Stomach (tissue), 9 donors: Measurements from ENCODE around the gene ZMYND12. TPM values are rescaled to one million over a fixed set of nuclear protein-coding genes. Genes with fewer than 3 reads are reported as not detected.

Source experiments
- DNase-seq, 2 donors: peaks; one replicate each; pipeline versions ENCODE4 v3.0.0 to v3.0.0-alpha.2; 2013 to 2019
- H3K27ac ChIP-seq, 5 donors: fragments of 200-600 bp in 4 of 5; sonication (generic) in 4 of 5; one replicate each; pipeline ENCODE4 v1.5.1; 2013 to 2019; ENCODE audit warnings: mild to moderate bottlenecking in 1 of 5, moderate library complexity in 1 of 5
- H3K27me3 ChIP-seq, 3 donors: fragments of 200-600 bp; sonication (generic); one replicate each; pipeline ENCODE4 v1.5.1; 2017 to 2019; ENCODE audit warnings: mixed run types in 1 of 3
- H3K36me3 ChIP-seq, 4 donors: fragments of 200-600 bp; sonication (generic); 1 replicate in 3 of 4; 2 replicates in 1 of 4; pipeline ENCODE4 v1.5.1; 2016 to 2019
- H3K4me1 ChIP-seq, 4 donors: fragments of 200-600 bp; sonication (generic); one replicate each; pipeline ENCODE4 v1.5.1; 2016 to 2019
- H3K4me3 ChIP-seq, 4 donors: fragments of 200-600 bp; sonication (generic) in 3 of 4; one replicate each; pipeline ENCODE4 v1.5.1; 2016 to 2019; ENCODE audit warnings: mild to moderate bottlenecking in 1 of 4
- H3K9me3 ChIP-seq, 4 donors: fragments of 200-600 bp; sonication (generic); one replicate each; pipeline ENCODE4 v1.5.1; 2016 to 2019
- CTCF ChIP-seq, 7 experiments: fragments of 450-650 bp in 4 of 7; fragments of 200-600 bp in 3 of 7; sonication (generic) in 3 of 7; IDR thresholded peaks; one replicate each; pipeline ENCODE4 v1.5.1; 2016 to 2019; ENCODE audit warnings: antibody characterized with exemption in 7 of 7, control low read depth in 2 of 7, mild to moderate bottlenecking in 1 of 7
- EP300 ChIP-seq: sonication (generic); formaldehyde crosslinking; IDR thresholded peaks from one replicate; pipeline ENCODE4 v1.6.1; 2017; ENCODE audit warnings: antibody characterized with exemption
- POLR2A ChIP-seq, 4 donors: fragments of 450-650 bp; IDR thresholded peaks; one replicate each; pipeline ENCODE4 v1.6.1; 2016; ENCODE audit warnings: antibody characterized with exemption in 4 of 4, control low read depth in 2 of 4, mild to moderate bottlenecking in 1 of 4, moderate library complexity in 1 of 4
- POLR2AphosphoS5 ChIP-seq, 3 donors: sonication (generic); formaldehyde crosslinking; IDR thresholded peaks; one replicate each; pipeline ENCODE4 v1.6.1; 2016; ENCODE audit warnings: antibody characterized with exemption in 3 of 3
- WGBS, 5 donors: extraction: QIAGEN DNeasy Blood & Tissue Kit in 3 of 5; methylation state at CpG; one replicate each; pipeline versions ENCODE4 v1.1.5 to v1.1.7; 2013 to 2018; 5-methylcytosine and 5-hydroxymethylcytosine counted together
- intact Hi-C: fragments of 100-400 bp; cut with DNase I; formaldehyde crosslinking; loops from one replicate; pipeline ENCODE4 v1.15.1; 2023; ENCODE audit warnings: low total_unique reads
- polyA plus RNA-seq, 3 donors: library from polyadenylated mRNA; stranded (reverse); fragments of 200-250 nt; gene quantifications; one replicate each; pipeline ENCODE4 v1.2.3, GENCODE V29; 2013
- total RNA-seq, 5 donors: library from RNA; depleted of rRNA; stranded (reverse); fragments of >200 nt; gene quantifications; one replicate each; pipeline versions ENCODE4 v1.1.0 to v1.2.3, GENCODE V29; 2014 to 2016
- donor health status: healthy with polysubstance abuse.
- donor health status: Bipolar disorder and iron deficiency.
- donor health status: healthy.

Gene ZMYND12
- total and polyA plus RNA-seq, 8 donors = 0.18 to 245 (median 1.9) TPM; not detected in 2

- Histone ChIP-seq H3K27ac (no peak overlapping the region), H3K36me3 (peaks cover 9 to 15% (median 12%) of the 10 kb centered on the region in 4 donors), H3K4me3 (no peak overlapping the region), H3K27me3 (no peaks in the 10 kb centered on the region), H3K9me3 (no peaks in the 10 kb centered on the region), H3K4me1 (peaks cover 12 to 29% (median 24%) of the 10 kb centered on the region in 4 donors)
- 97 to 99% (median 97%) methylated on average over 5 of the region's 5 CpGs for WGBS, 5 donors
- intact Hi-C loops = no loop called here
- TF ChIP-seq POLR2AphosphoS5 (IDR thresholded peaks at IDR 0.05) (no peak), EP300 (no peak), CTCF (IDR thresholded peaks at IDR 0.05) (no peak), POLR2A (IDR thresholded peaks at IDR 0.05) (no peak)
- no peak for DNase-seq
Measured at GRCh38 chr1:42454403-42454802, 1.4 kb downstream of the ZMYND12 start.

- Histone ChIP-seq H3K4me1 (peaks cover 12 to 26% (median 22%) of the 10 kb centered on the region in 4 donors), H3K36me3 (peaks cover 0 to 4% (median 3%) of the 10 kb centered on the region in 4 donors), H3K9me3 (no peaks in the 10 kb centered on the region), H3K27ac (no peak overlapping the region), H3K27me3 (no peaks in the 10 kb centered on the region), H3K4me3 (no peak overlapping the region)
- TF ChIP-seq POLR2AphosphoS5 (IDR thresholded peaks at IDR 0.05) (no peak), CTCF (IDR thresholded peaks at IDR 0.05) (no peak), EP300 (no peak), POLR2A (IDR thresholded peaks at IDR 0.05) (no peak)
- intact Hi-C loops = no loop called here
- 78 to 89% (median 83%) methylated on average over 4 of the region's 4 CpGs for WGBS, 5 donors
- DNase-seq = no peak
Measured at GRCh38 chr1:42453386-42453785, 2.4 kb downstream of the ZMYND12 start.

GRCh38 chr1:42450061-42450460, 5.8 kb downstream of the ZMYND12 start:
- intact Hi-C loops = no loop called here
- 82 to 94% (median 86%) methylated on average over 1 of the region's 1 CpG for WGBS, 5 donors
- Histone ChIP-seq H3K36me3 (no peaks in the 10 kb centered on the region), H3K4me1 (peaks cover 0 to 2% (median under 1%) of the 10 kb centered on the region in 4 donors), H3K27me3 (no peaks in the 10 kb centered on the region), H3K9me3 (no peaks in the 10 kb centered on the region), H3K27ac (no peak overlapping the region), H3K4me3 (no peak overlapping the region)
- TF ChIP-seq POLR2AphosphoS5 (IDR thresholded peaks at IDR 0.05) (no peak), POLR2A (IDR thresholded peaks at IDR 0.05) (no peak), EP300 (no peak), CTCF (IDR thresholded peaks at IDR 0.05) (no peak)
- no peak for DNase-seq

- no peak overlapping the region for H3K27ac ChIP-seq
- intact Hi-C loops = no loop called here
- H3K27me3 ChIP-seq = no peaks in the 10 kb centered on the region
- H3K9me3 ChIP-seq = no peaks in the 10 kb centered on the region
- H3K4me3 ChIP-seq = no peak overlapping the region
- no peak for DNase-seq
- no peaks in the 10 kb centered on the region for H3K36me3 ChIP-seq
- no peak for TF ChIP-seq CTCF (IDR thresholded peaks at IDR 0.05)
- no peaks in the 10 kb centered on the region for H3K4me1 ChIP-seq
Measured at GRCh38 chr1:42449256-42449655, 6.6 kb downstream of the ZMYND12 start.
